HG02642 (cell line): ENCODE results near the gene UCP3.
"Not testable (repeated sequence)": the region's sequence is repeated elsewhere in the genome, so short reads cannot be mapped to it uniquely, and the experiment has no call there.

Source experiments
- ATAC-seq: cut with Tn5 transposase; IDR thresholded peaks from one replicate; pipeline ENCODE4 v1.9.1; 2021; ENCODE audit warnings: mild to moderate bottlenecking; ENCODE audit not compliant: unreplicated experiment, poor library complexity

The UCP3 gene

GRCh38 chr11:74002832-74003231 lies 6.1 kb downstream of the UCP3 start:
- no peak for ATAC-seq

- no peak for ATAC-seq
These were observed 7.0 kb downstream of the UCP3 start for GRCh38 chr11:74001822-74002286.

GRCh38 chr11:74000307-74001133 lies 8.4 kb downstream of the UCP3 start:
- no peak for ATAC-seq

- ATAC-seq: no peak
These were observed 9.1 kb downstream of the UCP3 start for GRCh38 chr11:73999581-74000306.

- no peak for ATAC-seq
These were observed 9.9 kb downstream of the UCP3 start for GRCh38 chr11:73998846-73999575.

GRCh38 chr11:73997120-73997770 lies 11.6 kb downstream of the UCP3 start:
- no peak for ATAC-seq

GRCh38 chr11:73996161-73996747 lies 12.6 kb downstream of the UCP3 start:
- no peak for ATAC-seq

- no peak for ATAC-seq
These were observed 13.2 kb downstream of the UCP3 start for GRCh38 chr11:73995731-73996130.

- no peak for ATAC-seq
These were observed 13.6 kb downstream of the UCP3 start for GRCh38 chr11:73995247-73995646.

- ATAC-seq: peak; percentile 55
These were observed 17.3 kb downstream of the UCP3 start for GRCh38 chr11:73991471-73992006.

GRCh38 chr11:73990730-73991129 lies 18.2 kb downstream of the UCP3 start:
- no peak for ATAC-seq

GRCh38 chr11:73989156-73989555 lies 19.7 kb downstream of the UCP3 start:
- no peak for ATAC-seq

- ATAC-seq: no peak
These were observed 20.7 kb downstream of the UCP3 start for GRCh38 chr11:73988227-73988626.

- not testable (repeated sequence) for ATAC-seq
These were observed 23.2 kb downstream of the UCP3 start for GRCh38 chr11:73985661-73986060.

- ATAC-seq: no peak
These were observed 24.9 kb downstream of the UCP3 start for GRCh38 chr11:73983741-73984538.

- ATAC-seq: peak; percentile 76
These were observed 25.7 kb downstream of the UCP3 start for GRCh38 chr11:73982990-73983740.

- peak; percentile 65 for ATAC-seq
These were observed 26.3 kb downstream of the UCP3 start, which contains the start of gene UCP2 for GRCh38 chr11:73982595-73982989. UCP2 (minus strand) TSS chr11:73982843; CDS start chr11:73978378, 4,465 bp downstream.
